GM12878 (cell line): ENCODE results near the gene ARHGAP20. TPM values are rescaled to one million over a fixed set of nuclear protein-coding genes. Genes with fewer than 3 reads are reported as not detected.

Source experiments
- ATAC-seq: fragments of 200-7000 bp; cut with Tn5 transposase; 3 replicates; pipeline ENCODE4 v1.9.1; 2020; ENCODE audit warnings: mild to moderate bottlenecking, moderate library complexity
- BruUV-seq: library from RNA; stranded (reverse); fragments of 400-500 nt; replicated peaks from 2 replicates; lab custom pipeline; 2021; lab: Mats Ljungman, UMichigan
- CTCF ChIA-PET: fragments of 300-600 bp; sonication (Branson Sonifier 250); formaldehyde crosslinking; extraction: SDS; loops from one replicate; lab custom pipeline; 2021; ENCODE audit warnings: inconsistent platforms; lab: Yijun Ruan, JAX
- POLR2A ChIA-PET: fragments of 350-600 bp; formaldehyde crosslinking; extraction: SDS; loops from one replicate; lab custom pipeline; 2021; ENCODE audit warnings: inconsistent platforms; lab: Charles Lee
- RAD21 ChIA-PET: fragments of 300-600 bp; sonication (Branson Sonifier 250); formaldehyde crosslinking; loops from one replicate; lab custom pipeline; 2023; ENCODE audit warnings: antibody characterized with exemption; ENCODE audit not compliant: unreplicated experiment; lab: Charles Lee
- SMC1A ChIA-PET: fragments of 300-600 bp; sonication (Branson Sonifier 250); formaldehyde crosslinking; loops from one replicate; lab custom pipeline; 2023; ENCODE audit not compliant: unreplicated experiment, uncharacterized antibody; lab: Charles Lee
- DNase-seq: peaks from one replicate; pipeline ENCODE4 v3.0.0-alpha.2; 2011; ENCODE audit warnings: low read depth, low spot score
- FAIRE-seq: peaks from 3 replicates; lab custom pipeline; 2011; peaks lifted over from hg19 to GRCh38; lab: Jason Lieb, UNC
- H2AFZ ChIP-seq: 2 replicates; pipeline ENCODE4 v1.6.0; 2011; ENCODE audit warnings: low read depth, low read length, control low read depth; ENCODE audit not compliant: control insufficient read depth
- H3K27ac ChIP-seq: 2 replicates; pipeline ENCODE4 v1.5.1; 2011; ENCODE audit warnings: control low read depth; ENCODE audit not compliant: control insufficient read depth, insufficient read depth
- H3K27me3 ChIP-seq, 2 experiments: replicated peaks in 1 of 2; 2 replicates each; pipeline versions ENCODE4 v1.6.0 to v1.6.1; 2011; ENCODE audit warnings: low read length in 1 of 2; ENCODE audit not compliant: control insufficient read depth in 2 of 2, insufficient read depth in 2 of 2
- H3K36me3 ChIP-seq, 2 experiments: 2 replicates each; pipeline ENCODE4 v1.5.1; 2011; ENCODE audit warnings: low read length in 1 of 2; ENCODE audit not compliant: control insufficient read depth in 2 of 2, insufficient read depth in 2 of 2
- H3K4me1 ChIP-seq: 2 replicates; pipeline ENCODE4 v1.6.1; 2011; ENCODE audit warnings: mild to moderate bottlenecking, low read length, moderate library complexity, mixed read lengths; ENCODE audit not compliant: control insufficient read depth, insufficient read depth
- H3K4me2 ChIP-seq: 2 replicates; pipeline ENCODE4 v1.6.0; 2011; ENCODE audit warnings: control low read depth; ENCODE audit not compliant: control insufficient read depth, insufficient read depth
- H3K4me3 ChIP-seq: fragments of 200-600 bp; sonication (generic); 2 replicates; pipeline ENCODE4 v1.5.1; 2016
- H3K79me2 ChIP-seq: 2 replicates; pipeline ENCODE4 v1.6.0; 2011; ENCODE audit warnings: low read length; ENCODE audit not compliant: control insufficient read depth, insufficient read depth
- H3K9ac ChIP-seq: 2 replicates; pipeline ENCODE4 v1.8.0; 2011; ENCODE audit warnings: low read length, control low read depth, mixed read lengths; ENCODE audit not compliant: control insufficient read depth, insufficient read depth
- H3K9me3 ChIP-seq: replicated peaks from 3 replicates; pipeline ENCODE4 v1.5.1; 2011; ENCODE audit warnings: mild to moderate bottlenecking, low read length; ENCODE audit not compliant: control insufficient read depth, insufficient read depth
- H4K20me1 ChIP-seq: 2 replicates; pipeline ENCODE4 v1.6.0; 2011; ENCODE audit not compliant: control insufficient read depth, insufficient read depth
- BACH1 ChIP-seq: fragments of 450-650 bp; IDR thresholded peaks from 2 replicates; pipeline ENCODE4 v1.6.1; 2017; ENCODE audit warnings: mild to moderate bottlenecking, borderline replicate concordance
- CHD4 ChIP-seq: fragments of 200-600 bp; sonication (generic); IDR thresholded peaks from 2 replicates; pipeline ENCODE4 v1.6.1; 2016; ENCODE audit warnings: mild to moderate bottlenecking
- ELK1 ChIP-seq: IDR thresholded peaks from 2 replicates; pipeline ENCODE4 v1.6.1; 2012; ENCODE audit warnings: low read depth, low read length, improper control_type of control experiment
- MAX ChIP-seq: IDR thresholded peaks from 2 replicates; pipeline ENCODE4 v1.6.1; 2012; ENCODE audit warnings: low read depth, low read length, improper control_type of control experiment
- NFIC ChIP-seq: IDR thresholded peaks from 2 replicates; pipeline ENCODE4 v1.6.1; 2012; ENCODE audit warnings: low read depth, mild to moderate bottlenecking, inconsistent platforms, low read length, moderate library complexity
- NR2C2 ChIP-seq: IDR thresholded peaks from 2 replicates; pipeline ENCODE4 v1.6.1; 2011; ENCODE audit warnings: borderline replicate concordance, low read depth; ENCODE audit not compliant: control insufficient read depth, insufficient read length
- POLR2A ChIP-seq: IDR thresholded peaks from 2 replicates; pipeline ENCODE4 v1.6.1; 2011; ENCODE audit warnings: low read depth, mild to moderate bottlenecking, low read length
- RAD21 ChIP-seq: IDR thresholded peaks from 2 replicates; pipeline ENCODE4 v1.6.1; 2011; ENCODE audit warnings: mild to moderate bottlenecking, low read depth, low read length, moderate library complexity; ENCODE audit not compliant: insufficient read depth
- RAD51 ChIP-seq: fragments of 450-650 bp; IDR thresholded peaks from 2 replicates; pipeline ENCODE4 v1.6.1; 2016; ENCODE audit warnings: moderate library complexity, mild to moderate bottlenecking, inconsistent platforms
- REST ChIP-seq: IDR thresholded peaks from 2 replicates; pipeline ENCODE4 v1.6.1; 2012; ENCODE audit warnings: mild to moderate bottlenecking, low read depth, low read length
- SIX5 ChIP-seq: IDR thresholded peaks from 2 replicates; pipeline ENCODE4 v1.6.1; 2011; ENCODE audit warnings: mild to moderate bottlenecking, low read depth, low read length, moderate library complexity; ENCODE audit not compliant: severe bottlenecking
- SMAD1 ChIP-seq: fragments of 450-650 bp; IDR thresholded peaks from 2 replicates; pipeline ENCODE4 v1.6.1; 2018; ENCODE audit warnings: mild to moderate bottlenecking, low read depth; ENCODE audit not compliant: partially characterized antibody
- SRF ChIP-seq, 2 experiments: IDR thresholded peaks; 2 replicates each; pipeline ENCODE4 v1.6.1; 2011; ENCODE audit warnings: low read depth in 2 of 2, low read length in 2 of 2, mild to moderate bottlenecking in 1 of 2, moderate library complexity in 1 of 2
- STAT1 ChIP-seq: fragments of 450-650 bp; conservative IDR thresholded peaks from 2 replicates; pipeline ENCODE4 v1.6.1; 2014; ENCODE audit warnings: antibody characterized with exemption, mild to moderate bottlenecking
- TCF3 ChIP-seq: IDR thresholded peaks from 2 replicates; pipeline ENCODE4 v1.6.1; 2012; ENCODE audit warnings: low read depth, mild to moderate bottlenecking, low read length, borderline replicate concordance; ENCODE audit not compliant: insufficient read depth
- YY1 ChIP-seq: IDR thresholded peaks from 2 replicates; pipeline ENCODE4 v1.6.1; 2011; ENCODE audit warnings: low read depth, mild to moderate bottlenecking, low read length
- ZNF384 ChIP-seq: IDR thresholded peaks from 2 replicates; pipeline ENCODE4 v1.6.1; 2012; ENCODE audit warnings: low read depth, mild to moderate bottlenecking, low read length, improper control_type of control experiment, borderline replicate concordance
- WGBS: methylation state at CpG from one replicate; pipeline ENCODE4 v1.1.6; 2016; ENCODE audit warnings: low lambda C conversion rate; ENCODE audit not compliant: insufficient replicate concordance, insufficient coverage; ENCODE audit errors: missing lambda C conversion rate; 5-methylcytosine and 5-hydroxymethylcytosine counted together
- in situ Hi-C: fragments of 300-500 bp; cut with MboI; formaldehyde crosslinking; loops from 9 replicates; pipeline ENCODE4 v1.14.3; 2018; ENCODE audit warnings: mixed read lengths
- intact Hi-C: fragments of 100-400 bp; cut with micrococcal nuclease; formaldehyde crosslinking; loops from one replicate; pipeline ENCODE4 v1.14.2; 2022; ENCODE audit not compliant: unreplicated experiment
- polyA plus RNA-seq, 11 experiments: library from polyadenylated mRNA; depleted of rRNA in 4 of 11; unstranded in 6 of 11; stranded (reverse) in 5 of 11; fragments of >200 nt; fragmentation: Nextera tagmentation in 4 of 11; fragmentation: Illumina TruSeq in 1 of 11; extraction: Ambion mirVana in 4 of 11; extraction: Trizol in 1 of 11; gene quantifications; 1 replicate in 1 of 11; 2 replicates in 10 of 11; pipeline versions ENCODE4 v1.2.1 to v1.2.3, GENCODE V29; 2011 to 2016; ENCODE audit warnings: inconsistent platforms in 2 of 11, missing spikeins in 2 of 11, low read depth in 1 of 11
- total RNA-seq, 4 experiments: library from RNA; depleted of rRNA in 3 of 4; stranded (reverse); fragments of >200 nt in 3 of 4; fragmentation: Illumina TruSeq in 1 of 4; extraction: Trizol in 1 of 4; gene quantifications; 2 replicates each; pipeline versions ENCODE4 v1.2.1 to v1.2.3, GENCODE V29; 2013 to 2021
- TF ChIP-seq, protein P1 (sequence below): fragments of 450-650 bp; IDR thresholded peaks from 2 replicates; pipeline ENCODE4 v1.6.1; 2016; ENCODE audit warnings: mild to moderate bottlenecking

Gene ARHGAP20
- total and polyA plus RNA-seq, 10 of the 15 experiments (the other 5 are each of a cell fraction or from before 2014, with no cell fraction given) = 0.01 TPM; not detected in 9

GRCh38 chr11:110738641-110739040 lies 26.4 kb upstream of the ARHGAP20 start (continued):
- no peak for TF ChIP-seq SIX5

GRCh38 chr11:110737593-110737992 lies 25.4 kb upstream of the ARHGAP20 start:
- in situ Hi-C loops (no loop called here), intact Hi-C loops (no loop called here)
- H3K36me3 ChIP-seq = no peaks in the 10 kb centered on the region
- DNase-seq (no peak), ATAC-seq (no peak), FAIRE-seq (no peak)
- H3K4me2 ChIP-seq = no peak overlapping the region
- H4K20me1 ChIP-seq = no peaks in the 10 kb centered on the region
- no peaks in the 10 kb centered on the region for H3K79me2 ChIP-seq
- ChIA-PET CTCF (no interaction called here), POLR2A (no interaction called here), SMC1A (no interaction called here), RAD21 (no interaction called here)
- no peaks in the 10 kb centered on the region for H3K4me1 ChIP-seq
- TF ChIP-seq ZNF384 = no peak
- no peak for TF ChIP-seq MAX
- no peak for TF ChIP-seq POLR2A
- TF ChIP-seq, protein P1, sequence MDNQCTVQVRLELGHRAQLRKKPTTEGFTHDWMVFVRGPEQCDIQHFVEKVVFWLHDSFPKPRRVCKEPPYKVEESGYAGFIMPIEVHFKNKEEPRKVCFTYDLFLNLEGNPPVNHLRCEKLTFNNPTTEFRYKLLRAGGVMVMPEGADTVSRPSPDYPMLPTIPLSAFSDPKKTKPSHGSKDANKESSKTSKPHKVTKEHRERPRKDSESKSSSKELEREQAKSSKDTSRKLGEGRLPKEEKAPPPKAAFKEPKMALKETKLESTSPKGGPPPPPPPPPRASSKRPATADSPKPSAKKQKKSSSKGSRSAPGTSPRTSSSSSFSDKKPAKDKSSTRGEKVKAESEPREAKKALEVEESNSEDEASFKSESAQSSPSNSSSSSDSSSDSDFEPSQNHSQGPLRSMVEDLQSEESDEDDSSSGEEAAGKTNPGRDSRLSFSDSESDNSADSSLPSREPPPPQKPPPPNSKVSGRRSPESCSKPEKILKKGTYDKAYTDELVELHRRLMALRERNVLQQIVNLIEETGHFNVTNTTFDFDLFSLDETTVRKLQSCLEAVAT = no peak
- TF ChIP-seq ELK1 = no peak
- no peak for TF ChIP-seq TCF3
- no peak for TF ChIP-seq YY1
- TF ChIP-seq RAD21 = no peak
- TF ChIP-seq BACH1 = no peak
- no peak for TF ChIP-seq NFIC
- TF ChIP-seq SRF (IDR thresholded peaks at IDR 0.05; ENCODE audit: low read depth in 2 of 2, low read length in 2 of 2) = no peak
- TF ChIP-seq SMAD1 = no peak
- no peak for TF ChIP-seq REST
- TF ChIP-seq RAD51 = no peak
- TF ChIP-seq NR2C2 = no peak
- no peak for TF ChIP-seq STAT1
- TF ChIP-seq CHD4 = no peak
- H3K4me3 ChIP-seq = no peak overlapping the region
- no peaks in the 10 kb centered on the region for H3K27me3 ChIP-seq
- H3K9me3 ChIP-seq = no peaks in the 10 kb centered on the region
- no peak overlapping the region for H2AFZ ChIP-seq
- no TSS peak for BruUV-seq
- no peak overlapping the region for H3K27ac ChIP-seq
- no peak overlapping the region for H3K9ac ChIP-seq
- 2% methylated on average over 2 of the region's 2 CpGs for WGBS
